ENCODE results near the gene SASH3. TPM values are rescaled to one million over a fixed set of nuclear protein-coding genes. Genes with fewer than 3 reads are reported as not detected.

Gene SASH3
- polyA plus RNA-seq, 1 donor (not counting 4 experiments of a cell fraction or from before 2014, with no cell fraction given): 0.09 TPM

GRCh38 chrX:129781134-129781672, 1.5 kb downstream of the SASH3 start:
- FAIRE-seq: no peak
- Histone ChIP-seq H4K20me1 (ENCODE audit: control insufficient read depth, extremely low read depth, insufficient read depth, low read length) (no peaks in the 10 kb centered on the region), H3K27ac (ENCODE audit: control insufficient read depth, insufficient read depth, low read length) (no peak overlapping the region), H3K4me2 (ENCODE audit: control insufficient read depth, extremely low read depth, insufficient read depth, low read depth, low read length) (no peak overlapping the region), H2AFZ (ENCODE audit: control insufficient read depth, low read length) (no peak overlapping the region), H3K9me3 (ENCODE audit: control insufficient read depth, low read depth, low read length) (no peaks in the 10 kb centered on the region), H3K36me3 (ENCODE audit: control insufficient read depth in 2 of 2, extremely low read depth in 1 of 2, insufficient read depth in 2 of 2, low read length in 2 of 2) (no peaks in the 10 kb centered on the region), H3K9ac (ENCODE audit: control insufficient read depth, extremely low read depth, insufficient read depth, low read length) (no peak overlapping the region), H3K4me3 (ENCODE audit: control insufficient read depth in 2 of 3, extremely low read depth in 1 of 3, insufficient read depth in 2 of 3, low read depth in 1 of 3, low read length in 3 of 3) (no peak overlapping the region), H3K9me1 (ENCODE audit: control insufficient read depth, extremely low read depth, insufficient read depth, low read length) (no peaks in the 10 kb centered on the region), H3K79me2 (ENCODE audit: control insufficient read depth, insufficient read depth, low read length) (no peaks in the 10 kb centered on the region), H3K27me3 (ENCODE audit: control insufficient read depth, extremely low read depth, insufficient read depth, low read length) (peaks cover 6% of the 10 kb centered on the region), H3K4me1 (ENCODE audit: control insufficient read depth, extremely low read depth, insufficient read depth, low read length) (no peaks in the 10 kb centered on the region)
- no peak for TF ChIP-seq EZH2 (IDR thresholded peaks at IDR 0.05; ENCODE audit: low read length)
- TF ChIP-seq CTCF (optimal IDR thresholded peaks at IDR 0.05 in 1 of 3, IDR thresholded peaks at IDR 0.05 in 1 of 3, conservative IDR thresholded peaks at IDR 0.05 in 1 of 3; ENCODE audit: extremely low read depth in 1 of 3, insufficient read depth in 2 of 3, low read length in 3 of 3): no peak
- DNase-seq (ENCODE audit: low read depth, low spot score): no peak
- dilution Hi-C loops (cut with MboI; ENCODE audit: extremely low pct_ligation_motif_present, low sequenced_read_pairs): no loop called here

GRCh38 chrX:129781680-129782495, 2.1 kb downstream of the SASH3 start:
- H2AFZ ChIP-seq (ENCODE audit: control insufficient read depth, low read length): no peak overlapping the region
- no peak for DNase-seq (ENCODE audit: low read depth, low spot score)
- no peak for FAIRE-seq
- H3K79me2 ChIP-seq (ENCODE audit: control insufficient read depth, insufficient read depth, low read length): no peaks in the 10 kb centered on the region
- no peaks in the 10 kb centered on the region for H3K36me3 ChIP-seq (ENCODE audit: control insufficient read depth in 2 of 2, extremely low read depth in 1 of 2, insufficient read depth in 2 of 2, low read length in 2 of 2)
- TF ChIP-seq CTCF (optimal IDR thresholded peaks at IDR 0.05 in 1 of 3, IDR thresholded peaks at IDR 0.05 in 1 of 3, conservative IDR thresholded peaks at IDR 0.05 in 1 of 3; ENCODE audit: extremely low read depth in 1 of 3, insufficient read depth in 2 of 3, low read length in 3 of 3) (no peak), EZH2 (IDR thresholded peaks at IDR 0.05; ENCODE audit: low read length) (no peak)
- dilution Hi-C loops (cut with MboI; ENCODE audit: extremely low pct_ligation_motif_present, low sequenced_read_pairs): no loop called here
- no peak overlapping the region for H3K9ac ChIP-seq (ENCODE audit: control insufficient read depth, extremely low read depth, insufficient read depth, low read length)
- no peaks in the 10 kb centered on the region for H3K4me1 ChIP-seq (ENCODE audit: control insufficient read depth, extremely low read depth, insufficient read depth, low read length)
- no peaks in the 10 kb centered on the region for H4K20me1 ChIP-seq (ENCODE audit: control insufficient read depth, extremely low read depth, insufficient read depth, low read length)
- H3K9me3 ChIP-seq (ENCODE audit: control insufficient read depth, low read depth, low read length): no peaks in the 10 kb centered on the region
- no peak overlapping the region for H3K4me2 ChIP-seq (ENCODE audit: control insufficient read depth, extremely low read depth, insufficient read depth, low read depth, low read length)
- no peak overlapping the region for H3K27ac ChIP-seq (ENCODE audit: control insufficient read depth, insufficient read depth, low read length)
- H3K9me1 ChIP-seq (ENCODE audit: control insufficient read depth, extremely low read depth, insufficient read depth, low read length): no peaks in the 10 kb centered on the region
- peaks cover 6% of the 10 kb centered on the region for H3K27me3 ChIP-seq (ENCODE audit: control insufficient read depth, extremely low read depth, insufficient read depth, low read length)
- no peak overlapping the region for H3K4me3 ChIP-seq (ENCODE audit: control insufficient read depth in 2 of 3, extremely low read depth in 1 of 3, insufficient read depth in 2 of 3, low read depth in 1 of 3, low read length in 3 of 3)
